K562 (cell line): Measurements from ENCODE around the gene CEP95. TPM values are rescaled to one million over a fixed set of nuclear protein-coding genes. Genes with fewer than 3 reads are reported as not detected.

Source experiments
- CREB1 ChIP-seq, 2 experiments: sonication (generic) in 1 of 2; formaldehyde crosslinking in 1 of 2; IDR thresholded peaks; 2 replicates each; pipeline versions ENCODE4 v1.6.1 to v1.8.0; 2012 to 2022; ENCODE audit warnings: inconsistent platforms in 1 of 2, mild to moderate bottlenecking in 1 of 2, missing genetic modification reagents in 1 of 2, moderate library complexity in 1 of 2
- ETV1 ChIP-seq: fragments of 450-650 bp; conservative IDR thresholded peaks from 2 replicates; pipeline ENCODE4 v1.6.1; 2016; ENCODE audit warnings: missing genetic modification characterization, control low read depth, low read depth, missing compliant biosample characterization
- HMGN3 ChIP-seq: IDR thresholded peaks from 2 replicates; pipeline ENCODE4 v1.6.1; 2011; ENCODE audit warnings: borderline replicate concordance, low read depth, mild to moderate bottlenecking, mixed read lengths, low read length; ENCODE audit not compliant: insufficient read length; ENCODE audit errors: extremely low read depth
- JUND ChIP-seq, 2 experiments: IDR thresholded peaks; 2 replicates in 1 of 2; 3 replicates in 1 of 2; pipeline ENCODE4 v1.6.1; 2011; ENCODE audit warnings: borderline replicate concordance in 2 of 2, low read depth in 2 of 2, low read length in 2 of 2, improper control_type of control experiment in 1 of 2, missing biosample characterization in 1 of 2, missing genetic modification characterization in 1 of 2, missing genetic modification reagents in 1 of 2
- KDM5B ChIP-seq: fragments of 200-600 bp; sonication (generic); IDR thresholded peaks from 2 replicates; pipeline ENCODE4 v1.6.1; 2012; ENCODE audit warnings: low read depth, mild to moderate bottlenecking, moderate library complexity, low read length, control low read depth, inconsistent platforms; ENCODE audit not compliant: insufficient replicate concordance
- KLF10 ChIP-seq: fragments of 250-450 bp; sonication (Bioruptor Pico); IDR thresholded peaks from 2 replicates; pipeline ENCODE4 v1.6.1; 2021; ENCODE audit warnings: matching md5 sums
- NONO ChIP-seq, 2 experiments: fragments of 200-400 bp in 1 of 2; fragments of 450-650 bp in 1 of 2; formaldehyde crosslinking in 1 of 2; IDR thresholded peaks; 2 replicates each; pipeline ENCODE4 v1.6.1; 2017; ENCODE audit warnings: low read depth in 2 of 2, mild to moderate bottlenecking in 2 of 2, moderate library complexity in 2 of 2, low read length in 1 of 2
- SIN3A ChIP-seq, 2 experiments: fragments of 150-350 bp in 1 of 2; IDR thresholded peaks; 2 replicates each; pipeline ENCODE4 v1.6.1; 2011 to 2016; ENCODE audit warnings: borderline replicate concordance in 2 of 2, low read depth in 2 of 2, low read length in 2 of 2, mild to moderate bottlenecking in 2 of 2, moderate library complexity in 2 of 2; ENCODE audit not compliant: control insufficient read depth in 1 of 2
- TEAD2 ChIP-seq: fragments of 450-650 bp; IDR thresholded peaks from 2 replicates; pipeline ENCODE4 v1.6.1; 2016; ENCODE audit warnings: missing genetic modification characterization, control low read depth, missing compliant biosample characterization
- XRCC5 ChIP-seq: fragments of 200-400 bp; formaldehyde crosslinking; IDR thresholded peaks from 2 replicates; pipeline ENCODE4 v1.6.1; 2017; ENCODE audit warnings: low read depth, mild to moderate bottlenecking, low read length
- ZBTB40 ChIP-seq, 2 experiments: fragments of 450-650 bp in 1 of 2; sonication (generic) in 1 of 2; formaldehyde crosslinking in 1 of 2; IDR thresholded peaks; 2 replicates each; pipeline versions ENCODE4 v1.7.1 to v1.9.0; 2016 to 2022; ENCODE audit warnings: inconsistent platforms in 1 of 2, mild to moderate bottlenecking in 1 of 2, missing genetic modification reagents in 1 of 2
- ZKSCAN1 ChIP-seq: fragments of 150-350 bp; IDR thresholded peaks from 2 replicates; pipeline ENCODE4 v1.6.1; 2016; ENCODE audit warnings: low read depth, low read length
- ZNF584 ChIP-seq: fragments of 200-800 bp; sonication (Bioruptor generic); IDR thresholded peaks from 2 replicates; pipeline ENCODE4 v1.6.1; 2016; ENCODE audit warnings: low read depth, mild to moderate bottlenecking, missing genetic modification characterization, missing compliant biosample characterization
- ZNF668 ChIP-seq: fragments of 250-450 bp; sonication (Bioruptor Pico); IDR thresholded peaks from 2 replicates; pipeline ENCODE4 v1.8.0; 2022; ENCODE audit warnings: mild to moderate bottlenecking, inconsistent platforms
- polyA plus RNA-seq, 8 experiments: library from polyadenylated mRNA; depleted of rRNA in 4 of 8; stranded (reverse) in 5 of 8; unstranded in 3 of 8; fragments of >200 nt; fragmentation: Nextera tagmentation in 2 of 8; fragmentation: Illumina TruSeq in 1 of 8; extraction: Ambion mirVana in 2 of 8; extraction: Trizol in 1 of 8; gene quantifications; 2 replicates each; pipeline versions ENCODE4 v1.2.1 to v1.2.3, GENCODE V29; 2011 to 2014; ENCODE audit warnings: inconsistent platforms in 1 of 8, missing spikeins in 1 of 8
- total RNA-seq, 7 experiments: library from RNA; depleted of rRNA in 6 of 7; stranded (reverse); fragments of >200 nt in 6 of 7; fragmentation: Illumina TruSeq in 2 of 7; extraction: Trizol in 2 of 7; gene quantifications; 2 replicates each; pipeline versions ENCODE4 v1.2.1 to v1.2.3, GENCODE V29; 2011 to 2021; ENCODE audit warnings: low replicate concordance in 1 of 7
- TF ChIP-seq, protein P1 (sequence below): sonication (generic); formaldehyde crosslinking; IDR thresholded peaks from 2 replicates; pipeline ENCODE4 v1.8.0; 2022; ENCODE audit warnings: mild to moderate bottlenecking, missing genetic modification reagents, borderline replicate concordance

Gene CEP95
- total and polyA plus RNA-seq, 9 of the 15 experiments (the other 6 are each of a cell fraction or from before 2014, with no cell fraction given), result 26.7 to 80.7 (median 56.9) TPM

DNA sequence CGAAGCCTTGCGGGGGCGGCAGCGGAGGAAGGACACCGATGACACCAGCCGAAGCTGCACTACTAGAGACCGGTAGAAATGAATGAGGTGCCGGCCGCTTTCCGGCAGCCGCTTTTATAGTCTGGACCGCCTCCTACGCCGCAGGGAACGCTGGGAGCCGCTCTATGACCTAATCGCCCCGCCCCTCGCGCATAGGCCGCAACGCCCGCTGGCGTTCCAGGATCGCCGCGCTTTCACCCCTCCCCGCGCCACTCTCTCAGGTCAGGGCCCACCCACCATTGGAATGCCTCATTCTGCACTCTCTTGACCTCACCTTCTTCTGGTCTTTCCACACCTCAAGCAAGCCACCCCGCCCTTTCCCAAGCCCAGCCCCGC is 589 bp upstream of the CEP95 start, which contains the start of gene DDX5 (continued):
- TF ChIP-seq ZBTB40 (IDR thresholded peaks at IDR 0.05) (no peak), ZBTB40 (CRISPR knock-in tag; IDR thresholded peaks at IDR 0.05) (no peak), ZNF668 (CRISPR knock-in tag) (no peak), ETV1 (tag) (no peak; the same call in 1 of the 2 replicates), CREB1 (IDR thresholded peaks at IDR 0.05) (peak; percentile 64; the same call in 1 of the 2 replicates), CREB1 (CRISPR knock-in tag; IDR thresholded peaks at IDR 0.05) (no peak), JUND (IDR thresholded peaks at IDR 0.05; ENCODE audit: borderline replicate concordance, low read depth, low read length) (peak; percentile 87), JUND (tag; IDR thresholded peaks at IDR 0.05; ENCODE audit: borderline replicate concordance, low read depth, low read length) (peak; percentile 75; the same call in 1 of the 3 replicates), XRCC5 (no peak), NONO (IDR thresholded peaks at IDR 0.05; ENCODE audit: low read depth in 2 of 2, low read length in 1 of 2) (peak; percentile 80 to 82; a peak in 3 of 4 replicates), SIN3A (IDR thresholded peaks at IDR 0.05; ENCODE audit: borderline replicate concordance in 2 of 2, control insufficient read depth in 1 of 2, low read depth in 2 of 2, low read length in 2 of 2) (peak; percentile 81 to 83; a peak in 2 of 4 replicates), ZNF584 (0 out of 2 replicates have a peak, but pooled peaks have one; percentile 58), KDM5B (peak; percentile 98), TEAD2 (tag) (0 out of 2 replicates have a peak, but pooled peaks have one; percentile 65), ZKSCAN1 (0 out of 2 replicates have a peak, but pooled peaks have one; percentile 50), KLF10 (CRISPR knock-in tag) (no peak), HMGN3 (peak; percentile 85)
- TF ChIP-seq, protein P1, sequence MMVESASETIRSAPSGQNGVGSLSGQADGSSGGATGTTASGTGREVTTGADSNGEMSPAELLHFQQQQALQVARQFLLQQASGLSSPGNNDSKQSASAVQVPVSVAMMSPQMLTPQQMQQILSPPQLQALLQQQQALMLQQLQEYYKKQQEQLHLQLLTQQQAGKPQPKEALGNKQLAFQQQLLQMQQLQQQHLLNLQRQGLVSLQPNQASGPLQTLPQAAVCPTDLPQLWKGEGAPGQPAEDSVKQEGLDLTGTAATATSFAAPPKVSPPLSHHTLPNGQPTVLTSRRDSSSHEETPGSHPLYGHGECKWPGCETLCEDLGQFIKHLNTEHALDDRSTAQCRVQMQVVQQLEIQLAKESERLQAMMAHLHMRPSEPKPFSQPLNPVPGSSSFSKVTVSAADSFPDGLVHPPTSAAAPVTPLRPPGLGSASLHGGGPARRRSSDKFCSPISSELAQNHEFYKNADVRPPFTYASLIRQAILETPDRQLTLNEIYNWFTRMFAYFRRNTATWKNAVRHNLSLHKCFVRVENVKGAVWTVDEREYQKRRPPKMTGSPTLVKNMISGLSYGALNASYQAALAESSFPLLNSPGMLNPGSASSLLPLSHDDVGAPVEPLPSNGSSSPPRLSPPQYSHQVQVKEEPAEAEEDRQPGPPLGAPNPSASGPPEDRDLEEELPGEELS, result no peak
